Central memory CD4-positive, alpha-beta T cell (primary cell): ENCODE measurements around the gene CAPN9.
"Not testable (repeated sequence)": the region's sequence is repeated elsewhere in the genome, so short reads cannot be mapped to it uniquely, and the experiment has no call there.

Source experiments
- DNase-seq: peaks from one replicate; pipeline ENCODE4 v3.0.0; 2022

Gene CAPN9

DNA sequence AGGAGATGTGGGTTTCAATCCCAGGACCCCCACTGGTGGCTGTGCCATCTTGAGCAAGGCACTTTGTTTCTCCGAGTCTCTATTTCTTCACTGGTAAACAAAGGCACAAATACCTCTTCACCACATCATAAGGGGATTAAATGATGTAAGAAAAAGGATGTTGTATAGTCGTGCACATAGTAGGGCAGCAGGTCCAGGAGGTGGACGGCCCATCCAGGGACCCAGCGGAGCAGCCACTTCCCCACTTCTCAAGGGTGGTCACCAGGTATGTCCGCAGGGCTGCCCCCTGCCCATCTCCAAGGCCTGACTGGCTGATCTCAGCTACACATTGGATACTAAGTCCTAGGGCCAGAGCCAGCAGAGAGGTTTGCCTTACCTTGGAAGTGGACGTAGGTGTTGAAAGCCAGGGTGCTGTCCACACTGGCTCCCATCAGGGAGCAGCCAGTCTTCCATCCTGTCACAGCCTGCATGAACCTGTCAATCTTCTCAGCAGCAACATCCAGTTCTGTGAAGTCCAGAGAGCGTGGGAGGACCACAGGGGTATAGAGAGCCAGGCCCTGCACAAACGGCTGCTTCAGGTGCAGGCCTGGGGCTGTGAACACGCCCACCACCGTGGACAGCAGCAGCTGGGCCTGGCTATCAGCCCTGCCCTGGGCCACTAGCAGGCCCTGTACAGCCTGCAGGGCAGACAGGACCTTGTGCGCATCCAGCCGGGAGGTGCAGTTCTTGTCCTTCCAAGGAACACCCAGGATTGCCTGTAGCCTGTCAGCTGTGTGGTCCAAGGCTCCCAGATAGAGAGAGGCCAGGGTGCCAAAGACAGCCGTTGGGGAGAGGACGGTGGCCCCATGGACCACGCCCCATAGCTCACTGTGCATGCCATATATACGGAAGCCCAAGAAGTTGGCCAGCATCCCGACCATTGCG is 37.3 kb upstream of the CAPN9 start:
- no peak for DNase-seq

DNA sequence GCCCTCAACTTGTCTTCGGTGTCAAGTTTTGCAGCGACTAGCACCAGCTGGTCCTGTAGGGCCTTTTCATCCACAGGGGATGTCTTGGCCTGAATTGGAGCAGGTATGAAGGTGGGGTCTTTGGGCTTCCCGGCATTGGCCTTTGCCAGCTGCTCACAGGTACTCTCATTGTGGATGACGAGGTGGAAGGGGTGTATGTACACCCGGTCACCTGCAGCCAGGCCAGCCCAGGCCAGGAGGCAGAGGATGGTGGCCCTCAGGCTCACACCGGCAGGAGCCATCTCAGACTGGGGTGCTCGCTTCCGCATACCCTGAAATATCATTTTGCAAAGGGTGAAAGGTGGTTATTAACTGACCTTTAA is 36.7 kb upstream of the CAPN9 start:
- no peak for DNase-seq

DNA sequence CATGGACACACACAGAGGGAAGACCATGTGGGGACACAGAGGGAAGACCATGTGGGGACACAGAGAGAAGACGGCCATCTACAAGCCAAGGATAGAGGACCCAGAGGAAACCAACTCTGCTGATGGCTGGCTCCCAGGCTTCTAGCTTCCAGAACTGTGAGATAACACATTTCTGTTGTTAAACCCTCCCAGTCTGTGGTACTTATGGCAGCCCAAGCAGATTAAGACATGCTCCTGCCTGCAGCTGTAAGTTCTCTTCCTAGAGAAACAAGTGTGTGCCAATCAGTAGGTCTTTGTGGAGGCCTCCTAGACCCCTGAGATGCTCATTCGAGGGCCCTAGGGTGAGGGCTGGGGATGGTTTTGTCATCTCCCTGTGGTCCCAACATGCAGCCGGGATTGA is 35.9 kb upstream of the CAPN9 start:
- DNase-seq = no peak

DNA sequence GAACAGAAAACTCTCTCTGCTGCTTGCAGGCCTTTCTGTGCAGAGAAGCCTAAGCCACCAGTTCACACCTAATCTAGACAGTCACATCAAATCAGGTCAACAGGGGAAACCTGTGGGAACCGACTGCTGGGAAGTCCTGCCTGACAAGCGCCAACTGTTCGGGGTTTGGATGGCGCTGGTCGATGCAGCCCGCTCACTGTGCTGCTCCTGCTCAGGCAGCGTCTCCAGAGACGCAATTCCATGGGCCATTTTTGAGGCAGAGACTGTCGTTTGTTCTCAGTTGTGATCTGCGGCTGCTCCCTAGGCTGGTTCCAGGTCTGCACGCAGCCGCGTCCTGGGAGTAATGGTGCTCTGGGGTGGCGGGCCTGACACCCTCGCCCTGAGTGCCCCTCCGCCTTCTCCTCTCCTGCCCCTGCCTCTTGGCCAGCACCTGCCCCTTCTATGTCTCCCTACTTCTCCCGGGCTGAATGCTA is 34.7 kb upstream of the CAPN9 start:
- no peak for DNase-seq

DNA sequence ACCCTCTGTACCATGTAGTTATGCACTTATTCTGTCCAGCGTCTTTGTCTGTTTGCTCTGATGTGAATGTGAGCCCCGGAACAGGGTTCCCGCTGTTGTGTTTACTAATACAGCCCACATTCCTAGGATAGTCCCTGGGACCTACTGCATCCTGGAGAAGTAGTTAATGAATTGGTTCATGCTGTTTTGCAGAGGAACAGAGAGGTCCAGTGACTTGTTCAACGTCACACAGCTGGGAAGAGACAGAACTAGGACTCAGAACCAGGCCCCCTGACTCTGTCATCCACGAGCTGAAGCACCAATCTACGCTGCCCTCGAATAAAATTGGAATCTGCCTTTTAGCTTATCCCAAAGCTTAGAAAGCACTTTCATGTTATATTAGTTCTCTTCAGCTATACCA is 34.0 kb upstream of the CAPN9 start:
- DNase-seq = no peak

DNA sequence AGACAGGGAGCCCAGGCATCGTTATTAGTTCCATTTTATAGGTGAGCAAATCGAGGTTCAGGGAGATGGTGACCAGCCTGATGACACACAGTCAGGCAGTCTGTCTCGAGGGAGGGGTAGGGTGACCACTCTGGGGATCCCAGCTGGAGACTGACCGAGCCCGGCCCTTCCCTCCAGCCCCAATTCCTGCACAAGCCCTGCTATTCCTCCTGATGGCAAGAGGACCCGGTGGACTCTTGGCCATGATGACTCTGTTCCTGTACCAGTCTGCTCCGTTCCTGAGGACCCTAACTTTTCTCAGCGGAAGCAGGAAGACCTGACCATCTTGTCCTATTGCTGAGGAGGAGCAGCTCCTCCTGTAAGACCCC is 33.7 kb upstream of the CAPN9 start:
- DNase-seq = no peak

DNA sequence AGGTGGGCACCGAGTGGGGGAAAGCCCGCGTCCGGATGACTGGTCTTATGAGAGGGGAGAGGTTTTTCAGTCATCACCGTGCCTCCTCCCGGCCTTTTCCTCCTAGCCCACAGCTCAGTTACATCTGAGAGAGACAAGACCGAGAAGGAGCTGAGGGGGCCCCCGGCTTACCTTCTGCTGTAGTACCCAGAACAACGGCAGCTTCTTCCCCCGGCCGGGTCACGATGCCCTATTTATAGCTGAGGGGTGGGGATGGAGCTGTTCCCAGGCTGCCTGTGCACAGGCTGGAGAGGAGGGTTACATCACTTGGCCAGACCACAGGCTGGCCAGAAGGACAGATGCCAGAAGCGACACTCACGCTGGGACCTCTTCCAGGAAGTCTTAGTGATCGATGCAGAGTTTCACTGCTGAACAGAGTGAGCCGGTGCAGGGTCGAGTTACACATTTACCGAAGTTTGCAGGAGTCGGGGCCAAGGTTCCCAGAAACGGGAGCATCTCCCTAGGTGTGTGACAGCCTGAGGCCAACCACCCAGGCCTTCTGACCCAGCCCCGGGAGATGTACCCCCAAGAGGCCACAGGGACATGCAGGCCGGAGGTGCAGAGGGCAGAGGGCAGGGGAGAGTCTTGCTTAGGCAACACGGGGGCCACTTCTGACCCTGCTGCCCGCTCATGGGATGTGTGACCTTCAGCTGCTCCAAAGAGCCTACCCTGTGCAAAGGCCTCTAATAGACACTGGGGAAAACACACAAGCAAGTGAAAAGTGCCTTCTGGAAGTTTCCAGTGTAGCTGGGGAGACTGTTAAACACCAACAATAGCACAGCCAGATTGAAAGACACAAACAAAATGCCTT is 33.0 kb upstream of the CAPN9 start, which contains the start of gene AGT:
Gene AGT (minus strand): TSS at position 208 of the 850 bp plus-strand sequence. CDS start 3,299 bp downstream, outside the sequence.
- no peak for DNase-seq

DNA sequence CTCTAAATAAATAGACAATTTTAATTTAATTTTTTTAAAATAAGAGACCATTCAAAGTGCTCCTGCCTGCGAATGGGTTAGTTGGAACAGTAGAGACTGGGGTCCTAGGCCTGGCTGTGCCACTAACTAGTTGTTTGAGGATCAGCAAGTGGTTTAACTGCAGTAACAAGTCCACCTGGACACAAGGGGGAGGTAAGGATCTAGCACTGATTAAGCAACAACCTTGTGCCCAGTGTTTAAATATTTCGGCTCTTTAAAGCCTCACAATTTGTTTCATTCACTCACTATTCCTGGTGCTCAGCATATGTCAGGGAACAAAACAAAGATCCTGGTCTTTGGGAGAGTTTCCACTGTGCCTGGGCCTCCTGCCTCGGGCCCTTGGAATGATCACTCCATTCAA is 31.7 kb upstream of the CAPN9 start:
- DNase-seq = no peak

DNA sequence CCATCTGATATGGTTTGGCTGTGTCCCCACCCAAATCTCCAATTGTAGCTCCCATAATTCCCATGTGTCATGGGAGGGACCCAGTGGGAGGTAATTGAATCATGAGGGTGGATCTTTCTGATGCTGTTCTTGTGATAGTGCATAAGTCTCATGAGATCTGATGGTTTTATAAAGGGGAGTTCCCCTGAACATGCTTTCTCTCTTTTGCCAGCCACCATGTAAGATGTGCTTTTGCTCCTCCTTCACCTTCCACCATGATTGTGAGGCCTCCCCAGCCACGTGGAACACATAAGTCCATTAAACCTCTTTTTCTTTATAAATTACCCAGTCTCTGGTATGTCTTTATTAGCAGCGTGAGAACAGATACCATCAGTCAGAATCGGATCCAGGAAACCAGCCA is 30.7 kb upstream of the CAPN9 start:
- DNase-seq = not testable (repeated sequence)

DNA sequence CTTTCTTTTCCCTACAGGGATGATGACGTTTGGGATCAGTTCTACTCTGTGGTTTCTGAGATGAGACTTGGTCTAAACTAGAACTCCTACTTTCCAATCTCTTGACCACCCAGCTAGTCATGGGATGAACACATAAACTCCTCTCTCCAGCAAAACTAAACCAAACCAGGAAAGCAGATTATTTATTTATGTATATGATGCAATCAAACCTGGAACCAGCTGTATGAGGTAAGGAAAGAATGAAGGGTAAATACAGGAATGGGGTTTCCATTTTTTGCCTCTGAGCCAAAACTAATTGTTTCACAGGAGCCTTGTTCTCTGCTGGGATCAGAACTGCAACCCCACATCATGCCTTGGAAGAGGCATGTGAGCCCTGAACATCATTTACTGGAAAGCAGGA is 29.9 kb upstream of the CAPN9 start:
- DNase-seq = no peak

DNA sequence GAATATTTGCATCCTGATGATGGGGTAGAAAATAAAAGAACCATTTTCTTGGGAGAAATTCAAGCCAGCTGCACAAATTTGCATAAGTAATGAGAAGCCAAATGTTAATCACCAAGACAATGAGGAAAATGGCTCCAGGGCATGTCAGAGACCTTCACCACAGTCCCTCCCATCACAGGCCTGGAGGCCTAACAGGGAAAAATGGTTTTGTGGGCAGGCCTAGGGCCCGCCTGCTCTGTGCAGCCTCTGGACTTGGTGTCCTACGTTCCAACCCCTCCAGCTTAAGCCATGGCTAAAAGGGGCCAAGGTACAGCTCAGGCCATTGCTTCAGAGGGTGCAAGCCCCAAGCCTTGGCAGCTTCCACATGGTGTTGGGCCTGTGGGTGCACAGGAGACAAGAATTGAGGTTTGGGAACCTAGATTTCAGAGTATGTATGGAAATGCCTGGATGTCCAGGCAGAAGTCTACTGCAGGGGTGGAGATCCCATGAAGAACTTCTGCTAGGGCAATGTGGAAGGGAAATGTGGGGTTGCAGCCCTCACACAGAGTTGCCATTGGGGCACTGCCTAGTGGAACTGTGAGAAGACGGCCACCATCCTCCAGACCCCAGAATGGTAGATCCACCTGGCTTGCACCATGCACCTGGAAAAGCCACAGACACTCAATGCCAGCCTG is 25.2 kb upstream of the CAPN9 start:
- not testable (repeated sequence) for DNase-seq

DNA sequence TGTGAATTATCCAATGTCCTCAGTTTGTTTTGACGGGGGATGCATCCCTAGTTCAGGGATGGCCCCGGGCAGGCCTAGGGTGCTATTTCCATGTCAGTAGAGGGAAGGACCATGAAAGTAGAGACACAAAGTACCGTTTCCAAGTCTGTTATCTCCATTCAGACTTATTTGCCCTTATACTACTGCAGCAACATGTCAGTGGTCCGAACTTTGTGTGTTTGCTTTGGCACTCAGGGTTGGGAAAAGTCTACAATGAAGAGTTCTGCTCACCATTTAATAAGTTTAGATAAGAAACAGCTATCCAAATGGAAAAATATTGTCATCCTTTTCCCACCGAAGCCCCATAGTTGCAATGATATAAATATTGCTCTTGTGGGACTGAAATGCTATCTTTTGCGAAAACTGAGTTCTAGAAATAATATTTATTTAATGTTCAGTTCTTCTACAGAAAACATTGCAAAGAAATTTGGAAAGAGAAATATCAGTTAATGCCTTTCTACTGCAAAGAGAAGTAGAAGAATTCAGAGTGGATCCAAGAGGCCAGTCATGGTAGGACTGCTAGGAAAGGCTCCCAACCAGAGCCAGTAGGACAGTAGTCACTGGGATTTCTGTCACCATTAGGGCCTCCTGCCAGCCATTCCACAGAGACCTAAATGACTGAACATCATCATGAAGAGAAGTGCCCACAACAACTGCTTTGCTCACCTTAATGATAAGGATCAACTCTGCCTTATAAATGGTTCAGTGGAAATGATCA is 21.8 kb upstream of the CAPN9 start:
- no peak for DNase-seq

DNA sequence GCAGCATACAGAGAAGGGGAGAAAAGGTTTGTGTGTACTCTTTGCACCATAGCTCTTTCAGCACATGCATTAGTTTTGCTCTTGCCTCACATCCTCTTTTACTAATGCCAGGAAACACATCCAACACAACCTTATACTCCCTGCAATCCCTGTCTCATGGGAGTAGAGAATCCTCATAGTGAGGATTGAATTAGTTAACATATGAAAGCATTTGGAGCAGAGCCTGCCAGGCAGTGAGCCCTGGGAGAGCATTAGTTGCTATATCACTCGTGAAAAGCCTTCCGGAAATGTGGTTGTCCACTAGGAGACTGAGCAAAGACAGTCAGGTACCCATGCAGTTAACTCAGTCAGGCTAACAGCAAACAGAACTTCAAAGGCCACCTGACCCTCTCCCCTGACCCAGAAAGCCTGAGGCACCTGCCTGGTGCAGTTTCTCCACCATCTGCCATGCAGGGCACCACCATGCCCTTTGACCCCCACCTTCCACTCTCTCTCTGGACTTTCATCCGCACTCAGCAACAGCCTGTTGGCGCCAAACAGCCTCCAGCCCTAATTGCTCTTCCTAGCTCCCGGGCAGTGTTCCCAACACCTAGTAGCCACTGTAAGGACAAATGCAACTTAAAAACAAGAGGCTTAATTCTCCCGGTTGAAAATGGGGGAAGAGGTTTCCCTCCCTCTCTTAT is 18.3 kb upstream of the CAPN9 start:
- DNase-seq = no peak

DNA sequence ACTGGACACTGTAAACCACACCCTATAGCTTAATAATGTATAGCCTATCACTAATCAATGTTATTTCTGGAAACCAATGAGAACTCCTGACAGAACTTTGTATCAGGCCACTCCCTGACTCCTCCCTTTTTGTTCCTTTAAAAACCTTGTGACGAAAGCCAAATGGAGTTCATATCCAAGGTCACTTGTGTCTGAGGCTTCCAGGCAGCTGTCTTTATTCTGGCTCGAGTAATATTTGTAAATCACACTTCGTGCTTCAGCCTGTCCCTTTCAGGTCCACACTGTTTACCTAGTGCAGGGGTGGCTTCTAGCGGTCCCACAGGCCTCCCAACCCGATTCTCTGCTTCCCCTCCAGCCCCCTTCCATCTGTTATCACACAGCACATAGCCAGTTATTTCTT is 16.2 kb upstream of the CAPN9 start:
- DNase-seq = no peak

DNA sequence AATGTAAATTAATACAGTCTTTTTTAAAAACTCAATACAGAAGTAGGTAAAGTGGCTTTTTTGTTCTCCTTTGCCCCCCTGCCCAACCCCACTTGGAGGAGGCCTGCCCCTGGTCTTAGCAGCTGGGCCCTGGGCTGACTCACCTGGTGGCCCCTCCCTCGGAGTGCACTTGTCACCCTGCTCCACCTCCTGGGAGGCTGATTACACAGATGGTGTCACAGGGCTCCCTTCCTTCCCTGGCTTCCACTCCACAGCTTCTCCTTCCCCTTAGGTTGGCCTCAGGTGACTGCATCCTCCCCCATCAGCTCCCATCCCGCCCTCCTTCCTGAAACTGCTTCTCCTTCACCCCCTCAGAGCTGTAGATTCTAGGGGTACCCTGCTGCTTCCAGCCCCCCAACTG is 11.7 kb upstream of the CAPN9 start:
- DNase-seq = no peak

DNA sequence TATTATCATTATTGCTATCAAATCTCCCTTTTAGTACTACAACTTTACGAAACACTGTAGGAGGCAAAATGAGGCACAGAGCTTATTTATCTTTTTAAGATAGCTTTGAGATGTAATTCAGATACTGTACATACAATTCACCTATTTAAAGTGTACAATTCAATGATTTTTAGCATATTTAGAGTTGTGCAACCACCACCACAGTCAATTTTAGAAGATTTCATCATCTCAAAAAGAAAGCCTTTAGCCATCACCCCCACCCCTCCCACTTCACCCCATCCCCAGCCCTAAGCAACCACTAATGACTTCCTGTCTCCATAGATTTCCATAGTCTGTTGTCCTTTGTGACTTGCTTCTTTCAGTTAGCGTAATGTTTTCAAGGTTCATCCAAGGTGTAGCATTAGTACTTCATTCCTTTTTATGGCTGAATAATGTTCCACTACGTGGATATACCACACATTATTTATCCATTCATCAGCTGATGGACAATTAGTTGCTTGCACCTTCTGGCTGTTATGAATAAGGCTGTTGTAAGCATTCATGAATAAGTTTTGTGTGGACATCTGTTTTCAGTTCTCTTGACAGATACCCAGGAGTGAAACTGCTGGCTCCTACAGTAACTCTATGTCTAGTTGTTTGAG is 9.4 kb upstream of the CAPN9 start:
- no peak for DNase-seq

DNA sequence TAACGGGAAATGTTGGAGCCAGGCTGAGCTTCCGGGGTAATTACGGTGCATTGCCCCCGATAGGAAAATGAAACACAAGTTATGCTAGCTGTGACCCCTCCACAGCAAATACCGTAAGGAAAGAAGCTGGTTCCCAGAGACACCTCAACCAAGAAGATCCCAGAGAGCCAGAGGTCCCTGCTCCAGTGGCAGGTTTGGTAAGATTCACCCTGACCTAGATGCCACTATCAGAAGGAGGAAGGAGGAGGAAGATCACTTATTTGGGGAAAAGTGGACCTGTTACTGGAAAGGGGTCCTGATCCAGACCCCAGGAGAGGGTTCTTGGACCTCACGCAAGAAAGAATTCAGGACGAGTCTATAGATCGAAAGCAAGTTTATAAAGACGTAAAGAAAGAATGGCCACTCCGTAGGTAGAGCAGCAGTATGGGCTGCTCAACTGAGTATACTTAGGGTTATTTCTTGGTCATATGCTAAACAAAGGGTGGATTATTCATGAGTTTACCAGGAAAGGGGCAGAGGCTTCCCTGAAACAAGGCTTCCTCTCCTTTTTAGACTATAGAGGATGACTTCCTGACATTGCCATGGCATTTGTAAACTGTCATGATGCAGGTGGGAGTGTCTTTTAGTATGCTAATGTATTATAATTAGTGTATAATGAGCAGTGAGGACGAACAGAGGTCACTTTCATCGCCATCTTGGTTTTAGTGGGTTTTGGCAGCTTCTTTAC is 7.5 kb upstream of the CAPN9 start:
- DNase-seq = no peak

DNA sequence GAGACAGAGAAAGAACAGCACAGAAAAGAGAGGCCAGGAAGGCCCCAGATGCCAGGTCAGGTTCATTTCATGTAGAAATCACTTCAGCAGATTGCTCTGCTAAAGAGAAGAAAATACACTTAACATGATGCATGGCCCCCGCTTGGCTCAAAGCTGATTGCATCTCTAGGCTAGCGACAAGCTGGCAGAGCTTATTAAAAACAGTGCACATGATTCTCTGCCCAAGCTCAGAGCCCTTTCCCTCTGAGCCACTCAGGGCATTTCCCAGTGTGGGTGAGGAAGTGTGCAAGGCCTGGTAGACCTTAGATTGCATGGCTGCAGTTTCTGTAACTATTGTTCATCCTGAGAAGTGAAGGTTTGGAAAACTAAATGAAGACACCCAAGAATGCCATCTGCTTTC is 3.3 kb upstream of the CAPN9 start:
- DNase-seq = no peak

DNA sequence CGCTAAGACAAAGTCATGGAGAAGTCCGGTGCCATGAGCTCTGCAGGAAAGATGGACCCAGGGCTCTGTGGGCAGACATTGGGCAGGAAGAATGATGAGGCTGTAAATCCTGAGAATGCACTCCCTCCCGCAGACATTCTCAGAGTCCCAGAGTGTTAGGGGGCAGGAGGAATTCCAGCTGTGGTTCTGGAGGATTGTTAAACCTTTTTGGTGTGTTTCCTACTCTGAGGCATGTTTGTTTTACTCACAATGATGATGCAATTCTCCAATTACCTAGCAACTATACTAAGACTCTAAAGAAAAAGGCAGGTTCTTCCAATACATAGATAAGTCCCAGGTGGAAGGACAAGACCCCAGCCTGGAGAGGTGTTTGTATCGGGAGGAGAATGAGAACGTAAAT is 2.8 kb upstream of the CAPN9 start:
- no peak for DNase-seq

DNA sequence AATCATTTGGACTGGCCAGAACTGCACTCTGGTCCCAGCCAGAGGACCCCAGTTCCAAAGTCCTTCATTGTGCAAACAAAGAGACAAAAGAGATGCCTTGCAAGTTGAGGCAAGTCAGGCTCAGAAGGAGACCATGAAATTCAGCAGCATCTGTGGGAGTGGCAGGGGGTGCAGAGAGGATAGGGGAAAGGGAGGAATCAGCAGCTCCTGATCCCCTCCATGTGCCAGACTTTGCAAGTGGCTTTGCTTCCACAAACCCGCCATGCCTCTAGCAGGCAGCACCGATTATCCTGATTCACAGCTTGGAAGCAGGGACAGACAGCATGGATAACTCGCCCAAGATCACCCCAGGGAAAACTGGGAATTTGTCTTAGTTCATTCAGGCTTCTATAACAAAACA is 2.1 kb upstream of the CAPN9 start:
- no peak for DNase-seq

DNA sequence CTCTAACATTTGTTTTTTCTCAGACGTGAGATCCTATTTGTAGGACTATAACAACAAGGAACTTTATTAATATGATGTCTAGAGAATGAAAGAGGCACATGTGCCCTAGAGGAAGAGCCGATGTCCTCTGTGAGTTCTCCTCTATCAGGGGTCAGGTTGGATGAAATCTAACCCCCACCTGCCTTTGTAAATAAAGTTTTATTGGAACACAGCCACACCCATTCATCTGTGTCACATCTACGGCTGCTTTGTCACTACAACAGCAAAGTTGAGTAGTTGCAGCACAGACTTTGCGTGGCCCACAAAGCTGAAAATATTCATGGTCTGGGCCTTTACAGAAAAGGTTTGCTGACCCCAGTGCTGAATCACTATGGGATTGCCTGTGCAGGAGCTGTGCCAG is 571 bp upstream of the CAPN9 start:
- no peak for DNase-seq
